Immature natural killer cell (primary cell): ENCODE data around the gene RCE1. TPM values are rescaled to one million over a fixed set of nuclear protein-coding genes. Genes with fewer than 3 reads are reported as not detected.

Experiments
- DNase-seq, 3 donors: peaks; one replicate each; pipeline ENCODE4 v3.0.0; 2022; ENCODE audit warnings: mixed read lengths in 1 of 3
- H3K27ac Mint-ChIP-seq, 6 donors: one replicate each; pipeline ENCODE4 v1.8.0; 2020; ENCODE audit warnings: mixed read lengths in 6 of 6, mild to moderate bottlenecking in 5 of 6, inconsistent platforms in 4 of 6, moderate library complexity in 3 of 6
- H3K27me3 Mint-ChIP-seq, 3 donors: one replicate each; pipeline ENCODE4 v1.8.0; 2020 to 2021; ENCODE audit warnings: low read depth in 3 of 3, mild to moderate bottlenecking in 3 of 3, mixed read lengths in 3 of 3, moderate library complexity in 3 of 3, inconsistent platforms in 1 of 3
- H3K36me3 Mint-ChIP-seq, 3 donors: one replicate each; pipeline ENCODE4 v1.8.0; 2020; ENCODE audit warnings: mixed read lengths in 3 of 3, inconsistent platforms in 2 of 3, mild to moderate bottlenecking in 2 of 3
- H3K4me1 Mint-ChIP-seq, 2 donors: one replicate each; pipeline ENCODE4 v1.8.0; 2020; ENCODE audit warnings: inconsistent platforms in 2 of 2, mild to moderate bottlenecking in 2 of 2, mixed read lengths in 2 of 2, moderate library complexity in 1 of 2
- H3K4me3 Mint-ChIP-seq, 5 donors: one replicate each; pipeline ENCODE4 v1.8.0; 2020; ENCODE audit warnings: mild to moderate bottlenecking in 5 of 5, mixed read lengths in 5 of 5, inconsistent platforms in 3 of 5, moderate library complexity in 3 of 5
- H3K9me3 Mint-ChIP-seq, 6 donors: one replicate each; pipeline ENCODE4 v1.8.0; 2020; ENCODE audit warnings: mild to moderate bottlenecking in 6 of 6, mixed read lengths in 6 of 6, inconsistent platforms in 4 of 6, moderate library complexity in 3 of 6
- polyA plus RNA-seq, 3 donors: library from polyadenylated mRNA; unstranded; fragments of 300-500 nt; fragmentation: Illumina TruSeq; gene quantifications; one replicate each; pipeline ENCODE4 v1.2.3, GENCODE V29; 2021

Gene RCE1
- polyA plus RNA-seq, 3 donors from 2014 or later: 19.5 to 29.1 (median 27.5) TPM

DNA sequence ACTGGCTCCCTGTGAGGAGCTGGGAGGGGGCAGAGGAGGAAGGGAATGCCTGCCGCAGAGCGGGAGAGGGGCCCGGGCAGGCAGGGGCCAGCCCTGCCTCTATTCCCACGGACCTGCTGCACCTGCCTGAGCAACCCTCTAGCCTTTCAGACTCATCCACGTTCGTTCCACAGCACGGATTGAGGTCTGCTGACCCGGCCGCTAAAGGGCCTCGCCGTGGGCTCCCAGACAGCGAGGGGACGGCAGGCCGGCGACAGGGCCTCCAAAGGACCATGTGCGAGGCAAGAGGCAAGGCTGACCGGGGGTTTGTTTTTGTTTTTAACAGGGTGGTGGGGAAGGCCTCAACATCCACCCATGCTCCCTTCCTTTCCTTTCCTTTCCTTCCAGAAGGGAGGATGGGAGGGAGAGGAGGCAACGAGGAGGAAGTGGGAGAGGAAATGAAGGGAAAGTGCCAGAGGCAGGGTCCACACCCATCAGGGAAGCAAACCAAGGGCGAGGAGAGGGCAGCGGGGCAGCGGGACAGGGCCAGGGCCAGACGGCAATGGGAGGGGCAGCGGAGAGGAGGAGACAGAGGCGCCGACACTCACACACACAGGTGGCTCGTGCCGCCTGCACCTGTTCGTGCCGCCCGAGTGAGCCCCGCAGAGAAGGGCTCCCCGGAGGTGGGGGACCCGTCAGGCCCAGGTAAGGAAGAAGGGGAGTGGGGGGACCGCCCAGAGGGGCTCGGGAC, 21.1 kb downstream of the RCE1 start:
- H3K4me3 Mint-ChIP-seq: no peak overlapping the region
- no peaks in the 10 kb centered on the region for H3K9me3 Mint-ChIP-seq
- H3K4me1 Mint-ChIP-seq: peaks cover 0 to 2% of the 10 kb centered on the region in 2 donors
- no peaks in the 10 kb centered on the region for H3K36me3 Mint-ChIP-seq
- DNase-seq: no peak
- no peak overlapping the region for H3K27ac Mint-ChIP-seq
- peaks cover 0 to 2% (median 0%) of the 10 kb centered on the region in 3 donors for H3K27me3 Mint-ChIP-seq

DNA sequence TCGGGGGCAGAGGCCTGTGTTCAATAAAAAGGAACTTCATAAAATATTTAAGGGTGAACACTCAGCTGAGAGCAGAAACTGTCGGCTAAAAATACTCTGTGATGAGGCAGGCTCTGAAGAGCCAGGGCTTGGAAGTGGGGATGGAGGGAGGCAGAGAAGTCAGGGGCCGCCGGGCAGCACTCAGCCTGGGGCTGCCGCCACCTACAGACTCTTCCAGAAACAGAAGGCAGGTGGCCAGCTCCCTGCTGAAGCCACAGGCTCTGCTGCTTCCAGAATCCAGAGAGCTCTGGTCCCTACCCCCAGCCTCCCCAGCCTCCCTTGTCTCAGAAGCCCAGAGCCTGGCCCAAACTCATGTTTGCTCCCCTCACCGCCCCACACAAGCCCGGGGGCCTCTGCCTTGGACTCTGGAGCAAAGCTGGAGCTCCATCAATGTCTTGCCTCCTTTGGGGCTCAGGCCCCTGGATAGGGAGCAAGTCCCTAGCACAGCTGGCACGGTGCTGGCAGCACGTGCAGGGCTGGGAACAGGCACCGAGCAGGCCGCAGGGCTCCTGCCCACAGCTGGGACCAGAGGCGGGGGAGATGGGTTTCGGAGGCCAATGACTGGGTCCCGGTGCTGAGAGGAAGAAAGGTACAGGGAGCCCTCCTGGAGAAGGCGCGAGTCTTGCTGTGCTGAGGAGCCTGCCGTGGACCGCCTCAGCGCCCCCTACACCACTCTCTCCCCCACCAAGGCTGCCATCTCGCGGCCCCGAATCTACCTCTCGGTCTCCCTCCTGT, 21.9 kb downstream of the RCE1 start:
- Mint-ChIP-seq H3K27ac (no peak overlapping the region), H3K4me3 (no peak overlapping the region), H3K4me1 (peaks cover 0 to 2% of the 10 kb centered on the region in 2 donors), H3K9me3 (no peaks in the 10 kb centered on the region), H3K27me3 (peaks cover 0 to 2% (median 0%) of the 10 kb centered on the region in 3 donors), H3K36me3 (no peaks in the 10 kb centered on the region)
- no peak for DNase-seq

DNA sequence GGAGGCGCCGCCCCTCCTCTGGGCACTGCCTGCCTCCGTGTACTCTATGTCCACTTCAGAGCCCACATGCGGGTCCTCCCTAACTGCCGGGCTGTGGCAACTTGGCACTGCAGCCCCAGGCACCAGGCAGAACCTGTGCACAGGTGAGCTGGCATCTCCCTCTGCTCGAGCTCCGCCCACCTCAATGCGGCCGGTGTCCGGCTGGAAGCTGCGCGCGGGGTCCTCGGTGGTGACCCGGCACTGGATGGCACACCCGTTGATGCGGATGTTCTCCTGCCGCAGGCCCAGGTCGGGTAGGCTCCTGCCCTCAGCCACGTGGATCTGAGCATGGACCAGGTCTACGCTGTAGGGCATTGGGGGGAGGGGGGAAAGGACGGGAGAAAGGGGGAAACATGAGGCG, 22.8 kb downstream of the RCE1 start:
- no peak for DNase-seq
- peaks cover 0 to 2% of the 10 kb centered on the region in 2 donors for H3K4me1 Mint-ChIP-seq
- peaks cover 0 to 2% (median 0%) of the 10 kb centered on the region in 3 donors for H3K27me3 Mint-ChIP-seq
- H3K9me3 Mint-ChIP-seq: no peaks in the 10 kb centered on the region
- no peaks in the 10 kb centered on the region for H3K36me3 Mint-ChIP-seq
- no peak overlapping the region for H3K27ac Mint-ChIP-seq
- H3K4me3 Mint-ChIP-seq: no peak overlapping the region

DNA sequence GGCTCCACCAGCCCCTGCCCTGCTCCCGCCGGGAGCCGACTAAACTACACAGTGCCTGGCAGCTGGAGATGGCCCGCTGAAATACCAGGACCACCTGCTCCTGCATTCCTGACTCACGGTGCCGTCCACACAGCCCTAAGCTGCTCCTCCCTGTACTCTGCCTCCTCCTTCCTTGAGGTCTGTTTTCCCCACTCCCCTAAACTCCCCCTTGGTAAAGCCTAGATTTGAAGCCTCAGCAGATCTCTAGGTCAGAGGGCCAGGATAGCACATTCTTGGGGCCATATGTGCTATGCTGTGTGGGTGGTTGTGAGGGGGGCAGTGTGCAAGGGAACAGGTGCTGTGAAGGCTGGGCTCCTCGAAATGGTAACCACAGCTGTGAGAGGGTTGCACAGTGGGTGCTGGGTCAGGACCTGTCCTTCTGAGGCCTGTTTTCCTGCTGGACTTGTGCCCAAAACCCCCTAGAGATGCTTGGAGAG, 23.3 kb downstream of the RCE1 start:
- H3K4me1 Mint-ChIP-seq: peaks cover 0 to 2% of the 10 kb centered on the region in 2 donors
- no peak for DNase-seq
- no peak overlapping the region for H3K4me3 Mint-ChIP-seq
- H3K27me3 Mint-ChIP-seq: peaks cover 0 to 2% (median 0%) of the 10 kb centered on the region in 3 donors
- H3K36me3 Mint-ChIP-seq: no peaks in the 10 kb centered on the region
- no peak overlapping the region for H3K27ac Mint-ChIP-seq
- H3K9me3 Mint-ChIP-seq: no peaks in the 10 kb centered on the region

- no peak for DNase-seq
- Mint-ChIP-seq H3K9me3 (no peaks in the 10 kb centered on the region), H3K4me3 (no peak overlapping the region), H3K4me1 (peaks cover 0 to 2% of the 10 kb centered on the region in 2 donors), H3K27ac (no peak overlapping the region), H3K36me3 (no peaks in the 10 kb centered on the region), H3K27me3 (peaks cover 0 to 2% (median 0%) of the 10 kb centered on the region in 3 donors)
Measured at GRCh38 chr11:66867425-66868040, 24.3 kb downstream of the RCE1 start.

DNA sequence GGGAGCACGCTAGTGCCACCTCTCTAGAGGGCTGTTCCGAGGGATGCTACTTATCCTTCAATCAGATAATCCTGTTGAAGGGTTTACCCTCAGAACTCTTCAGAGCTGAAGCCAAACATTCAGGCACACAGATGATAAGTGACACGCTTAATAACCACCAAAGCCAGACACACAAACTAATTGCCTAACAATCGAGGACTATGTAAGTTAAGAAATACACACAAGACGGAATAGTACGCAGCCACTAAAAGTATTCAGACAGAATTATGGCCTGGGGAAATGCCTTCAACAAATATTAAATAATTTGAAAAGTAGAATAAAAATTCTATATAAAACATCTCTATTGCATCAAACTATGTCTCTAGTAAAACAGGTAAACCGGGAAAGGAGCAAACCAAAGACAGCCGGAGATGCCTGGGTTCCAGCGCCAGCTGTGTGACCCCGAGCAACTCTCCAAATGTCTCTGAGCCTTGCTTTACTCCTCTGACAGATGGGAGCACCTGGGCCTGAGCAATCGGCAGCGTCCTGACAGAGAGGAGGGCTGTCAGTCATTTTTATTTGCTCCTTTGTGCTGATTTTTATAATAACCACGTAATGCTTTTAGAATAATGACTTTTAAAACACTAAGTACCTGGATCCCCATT, 25.0 kb downstream of the RCE1 start:
- no peak for DNase-seq
- H3K27me3 Mint-ChIP-seq: peaks cover 0 to 2% (median 0%) of the 10 kb centered on the region in 3 donors
- peaks cover 0 to 2% of the 10 kb centered on the region in 2 donors for H3K4me1 Mint-ChIP-seq
- no peaks in the 10 kb centered on the region for H3K36me3 Mint-ChIP-seq
- H3K27ac Mint-ChIP-seq: peak overlapping the region in 1 of 6 donors; percentile 21
- no peak overlapping the region for H3K4me3 Mint-ChIP-seq
- no peaks in the 10 kb centered on the region for H3K9me3 Mint-ChIP-seq

- H3K36me3 Mint-ChIP-seq: no peaks in the 10 kb centered on the region
- peaks cover 0 to 2% (median 0%) of the 10 kb centered on the region in 3 donors for H3K27me3 Mint-ChIP-seq
- H3K4me3 Mint-ChIP-seq: no peak overlapping the region
- peaks cover 0 to 2% of the 10 kb centered on the region in 2 donors for H3K4me1 Mint-ChIP-seq
- peak; percentile 42 to 56 (median 49) for DNase-seq
- no peaks in the 10 kb centered on the region for H3K9me3 Mint-ChIP-seq
- no peak overlapping the region for H3K27ac Mint-ChIP-seq
Measured at GRCh38 chr11:66868726-66869566, 25.7 kb downstream of the RCE1 start.

- Mint-ChIP-seq H3K4me3 (no peak overlapping the region), H3K27ac (no peak overlapping the region), H3K4me1 (peaks cover 0 to 2% of the 10 kb centered on the region in 2 donors), H3K27me3 (peaks cover 0 to 1% (median 0%) of the 10 kb centered on the region in 3 donors), H3K9me3 (no peaks in the 10 kb centered on the region), H3K36me3 (no peaks in the 10 kb centered on the region)
- DNase-seq: no peak
Measured at GRCh38 chr11:66869567-66869870, 26.3 kb downstream of the RCE1 start.

DNA sequence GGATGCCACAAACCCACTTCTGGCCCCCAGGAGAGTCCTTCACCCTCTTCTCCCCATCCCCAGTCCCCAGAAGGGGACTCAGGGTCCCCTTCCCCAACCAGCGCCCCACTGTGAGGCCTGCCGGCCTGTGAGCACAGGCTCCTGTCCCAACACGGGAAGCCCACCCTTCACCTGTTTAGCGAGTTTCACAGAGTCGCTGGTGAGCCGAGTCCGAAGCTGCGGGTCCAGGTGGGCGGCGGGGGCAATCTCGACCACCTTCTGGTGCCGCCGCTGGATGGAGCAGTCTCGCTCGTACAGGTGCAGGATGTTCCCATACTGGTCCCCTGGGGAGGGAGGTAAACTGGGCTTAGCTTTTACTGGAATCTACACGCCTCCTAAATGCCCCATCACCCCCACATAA, 26.9 kb downstream of the RCE1 start:
- no peak for DNase-seq
- Mint-ChIP-seq H3K4me3 (no peak overlapping the region), H3K9me3 (no peaks in the 10 kb centered on the region), H3K36me3 (no peaks in the 10 kb centered on the region), H3K27ac (no peak overlapping the region), H3K4me1 (peaks cover 0 to 2% of the 10 kb centered on the region in 2 donors), H3K27me3 (peaks cover 0 to 2% (median 0%) of the 10 kb centered on the region in 3 donors)

GRCh38 chr11:66870616-66871520, 27.6 kb downstream of the RCE1 start:
- H3K27ac Mint-ChIP-seq: no peak overlapping the region

GRCh38 chr11:66871521-66871901, 28.3 kb downstream of the RCE1 start:
- no peak overlapping the region for H3K27ac Mint-ChIP-seq
- H3K36me3 Mint-ChIP-seq: no peaks in the 10 kb centered on the region
- H3K27me3 Mint-ChIP-seq: peaks cover 0 to 2% (median 0%) of the 10 kb centered on the region in 3 donors
- H3K4me3 Mint-ChIP-seq: no peak overlapping the region
- no peaks in the 10 kb centered on the region for H3K9me3 Mint-ChIP-seq
- H3K4me1 Mint-ChIP-seq: peaks cover 0 to 2% of the 10 kb centered on the region in 2 donors
- DNase-seq: no peak

More at GRCh38 chr11:66870616-66871520, 27.6 kb downstream of the RCE1 start:
- H3K36me3 Mint-ChIP-seq: no peaks in the 10 kb centered on the region
- no peaks in the 10 kb centered on the region for H3K9me3 Mint-ChIP-seq
- DNase-seq: no peak
- H3K4me1 Mint-ChIP-seq: peaks cover 0 to 2% of the 10 kb centered on the region in 2 donors
- H3K27me3 Mint-ChIP-seq: peaks cover 0 to 2% (median 0%) of the 10 kb centered on the region in 3 donors
- H3K4me3 Mint-ChIP-seq: no peak overlapping the region

- H3K9me3 Mint-ChIP-seq: no peaks in the 10 kb centered on the region
- no peaks in the 10 kb centered on the region for H3K36me3 Mint-ChIP-seq
- H3K27me3 Mint-ChIP-seq: peaks cover 0 to 2% (median 0%) of the 10 kb centered on the region in 3 donors
- H3K4me3 Mint-ChIP-seq: no peak overlapping the region
- no peaks in the 10 kb centered on the region for H3K4me1 Mint-ChIP-seq
- peak overlapping the region in 1 of 6 donors; percentile 57 for H3K27ac Mint-ChIP-seq
- DNase-seq: no peak
Measured at GRCh38 chr11:66874232-66874631, 31.0 kb downstream of the RCE1 start.
